Activated CD8-positive, alpha-beta T cell treated with anti-CD3 and anti-CD28 coated beads for 36 hours (primary cell): Measurements from ENCODE around the gene PRDM16. TPM values are rescaled to one million over a fixed set of nuclear protein-coding genes. Genes with fewer than 3 reads are reported as not detected.

ENCODE experiments used
- ATAC-seq: fragments of 200-7000 bp; cut with Tn5 transposase; one replicate; pipeline ENCODE4 v1.10.0; 2021; ENCODE audit warnings: mild to moderate bottlenecking, moderate library complexity
- CTCF ChIA-PET: fragments of 350-600 bp; sonication (Branson Sonifier 250); formaldehyde crosslinking; loops from one replicate; lab custom pipeline; 2021; ENCODE audit warnings: antibody characterized with exemption; lab: Charles Lee
- POLR2A ChIA-PET: fragments of 350-600 bp; sonication (Branson Sonifier 250); formaldehyde crosslinking; loops from one replicate; lab custom pipeline; 2021; ENCODE audit warnings: antibody characterized with exemption; lab: Charles Lee
- DNase-seq: peaks from one replicate; pipeline ENCODE4 v3.0.0-alpha.2; 2020
- H3K27ac Mint-ChIP-seq: one replicate; pipeline ENCODE4 v1.8.0; 2021; ENCODE audit warnings: mild to moderate bottlenecking, mixed read lengths
- H3K27me3 Mint-ChIP-seq: one replicate; pipeline ENCODE4 v1.8.0; 2021; ENCODE audit warnings: mixed read lengths
- H3K36me3 Mint-ChIP-seq: one replicate; pipeline ENCODE4 v1.8.0; 2021; ENCODE audit warnings: low read depth, mixed read lengths
- H3K4me1 Mint-ChIP-seq: one replicate; pipeline ENCODE4 v1.8.0; 2021; ENCODE audit warnings: low read depth, mixed read lengths
- H3K4me3 Mint-ChIP-seq: one replicate; pipeline ENCODE4 v1.8.0; 2021; ENCODE audit warnings: mild to moderate bottlenecking, moderate library complexity, mixed read lengths
- H3K9me3 Mint-ChIP-seq: one replicate; pipeline ENCODE4 v1.8.0; 2021; ENCODE audit warnings: mixed read lengths
- intact Hi-C: fragments of 100-400 bp; cut with micrococcal nuclease; formaldehyde crosslinking; loops from one replicate; pipeline ENCODE4 v1.10.0; 2022
- total RNA-seq, 2 experiments: library from RNA; stranded (reverse); gene quantifications; one replicate each; pipeline ENCODE4 v1.2.3, GENCODE V29; 2021
- TF ChIP-seq, protein P1 (sequence below): fragments of 200-600 bp; IDR thresholded peaks from one replicate; pipeline ENCODE4 v1.8.0; 2022; ENCODE audit warnings: antibody characterized with exemption, mild to moderate bottlenecking

The PRDM16 gene
- total RNA-seq, 2 experiments from 2014 or later: 0.29 to 0.49 TPM

DNA sequence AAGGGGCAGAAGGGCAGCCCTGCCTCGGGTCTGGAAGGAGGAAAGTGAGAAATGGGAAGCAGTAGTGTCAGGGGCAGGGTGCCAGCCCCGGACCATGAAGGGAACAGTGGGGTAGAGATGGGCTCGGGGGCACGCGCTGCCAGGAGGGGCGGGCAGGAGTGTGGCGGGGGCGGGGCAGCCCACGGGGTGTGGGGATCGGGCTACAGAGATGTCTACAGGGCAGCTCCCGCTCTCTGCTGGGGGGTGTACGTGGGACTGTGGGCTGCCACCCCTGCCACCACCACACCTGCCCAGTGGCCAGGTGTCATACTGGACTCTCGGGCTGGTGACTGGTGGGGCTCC lies 392.9 kb downstream of the PRDM16 start:
- CTCF ChIA-PET: interaction anchor here (1.6 to 2.6 kb wide), 2 partner anchors 9 to 29 kb away, joined by 5 to 15 read pairs; no protein-coding TSS in a partner anchor

DNA sequence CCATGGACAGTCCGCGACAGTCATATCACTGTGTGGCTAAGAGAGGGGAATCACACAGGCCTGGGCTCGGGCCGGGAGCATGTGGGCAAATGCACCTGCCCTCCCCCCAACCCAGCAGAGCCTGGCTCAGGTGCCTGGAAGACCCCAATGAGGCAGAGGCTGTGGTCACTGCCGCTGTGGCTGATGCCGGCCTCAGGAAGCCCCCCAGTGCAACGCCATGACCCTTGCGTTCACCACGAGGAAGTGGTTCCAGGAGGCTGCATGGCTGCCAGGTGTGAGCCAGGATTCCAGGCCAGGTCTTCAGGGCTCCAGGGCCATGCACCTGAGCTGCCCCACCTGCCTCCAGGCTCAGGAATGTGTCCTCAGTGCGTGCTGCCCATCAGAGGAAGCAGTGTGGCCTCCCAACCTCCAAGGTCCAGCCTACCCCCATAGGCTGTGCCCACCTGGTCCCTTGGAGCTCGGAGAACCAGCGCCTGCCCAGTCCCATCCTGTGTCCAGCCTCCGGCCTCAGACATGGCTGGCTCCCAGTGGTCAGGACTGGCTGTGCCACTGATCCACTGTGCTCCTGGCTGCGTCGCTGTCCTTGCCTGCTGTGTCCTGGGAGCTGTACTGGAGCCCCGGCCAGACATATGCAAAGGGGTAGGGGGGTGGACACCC lies 393.5 kb downstream of the PRDM16 start:
- ATAC-seq (no peak), DNase-seq (no peak)
- Mint-ChIP-seq H3K27me3 (no peaks in the 10 kb centered on the region), H3K4me3 (no peak overlapping the region), H3K4me1 (no peaks in the 10 kb centered on the region), H3K27ac (no peak overlapping the region), H3K9me3 (no peaks in the 10 kb centered on the region), H3K36me3 (no peaks in the 10 kb centered on the region)
- ChIA-PET CTCF (interaction anchor here (1.6 to 2.6 kb wide), 2 partner anchors 10 to 28 kb away, joined by 5 to 15 read pairs; no protein-coding TSS in a partner anchor), POLR2A (no interaction called here)
- TF ChIP-seq, protein P1, sequence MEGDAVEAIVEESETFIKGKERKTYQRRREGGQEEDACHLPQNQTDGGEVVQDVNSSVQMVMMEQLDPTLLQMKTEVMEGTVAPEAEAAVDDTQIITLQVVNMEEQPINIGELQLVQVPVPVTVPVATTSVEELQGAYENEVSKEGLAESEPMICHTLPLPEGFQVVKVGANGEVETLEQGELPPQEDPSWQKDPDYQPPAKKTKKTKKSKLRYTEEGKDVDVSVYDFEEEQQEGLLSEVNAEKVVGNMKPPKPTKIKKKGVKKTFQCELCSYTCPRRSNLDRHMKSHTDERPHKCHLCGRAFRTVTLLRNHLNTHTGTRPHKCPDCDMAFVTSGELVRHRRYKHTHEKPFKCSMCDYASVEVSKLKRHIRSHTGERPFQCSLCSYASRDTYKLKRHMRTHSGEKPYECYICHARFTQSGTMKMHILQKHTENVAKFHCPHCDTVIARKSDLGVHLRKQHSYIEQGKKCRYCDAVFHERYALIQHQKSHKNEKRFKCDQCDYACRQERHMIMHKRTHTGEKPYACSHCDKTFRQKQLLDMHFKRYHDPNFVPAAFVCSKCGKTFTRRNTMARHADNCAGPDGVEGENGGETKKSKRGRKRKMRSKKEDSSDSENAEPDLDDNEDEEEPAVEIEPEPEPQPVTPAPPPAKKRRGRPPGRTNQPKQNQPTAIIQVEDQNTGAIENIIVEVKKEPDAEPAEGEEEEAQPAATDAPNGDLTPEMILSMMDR: no peak
- intact Hi-C loops: no loop called here

More for the DNA sequence above, 392.9 kb downstream of the PRDM16 start:
- intact Hi-C loops: no loop called here
- POLR2A ChIA-PET: no interaction called here
- no peak for ATAC-seq
- Mint-ChIP-seq H3K27ac (no peak overlapping the region), H3K36me3 (no peaks in the 10 kb centered on the region), H3K4me3 (no peak overlapping the region), H3K9me3 (no peaks in the 10 kb centered on the region), H3K4me1 (no peaks in the 10 kb centered on the region), H3K27me3 (no peaks in the 10 kb centered on the region)
- TF ChIP-seq, protein P1: no peak
- no peak for DNase-seq

DNA sequence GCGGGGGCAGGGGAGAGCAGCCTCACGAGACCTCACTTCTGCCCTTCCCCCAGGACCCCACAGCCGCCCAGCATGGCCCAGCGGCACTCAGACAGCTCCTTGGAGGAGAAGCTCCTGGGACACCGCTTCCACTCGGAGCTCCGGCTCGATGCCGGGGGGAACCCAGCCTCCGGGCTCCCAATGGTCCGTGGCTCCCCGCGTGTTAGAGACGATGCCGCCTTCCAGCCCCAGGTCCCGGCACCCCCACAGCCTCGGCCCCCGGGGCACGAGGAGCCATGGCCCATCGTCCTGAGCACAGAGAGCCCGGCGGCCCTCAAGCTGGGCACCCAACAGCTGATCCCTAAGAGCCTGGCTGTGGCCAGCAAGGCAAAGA lies 394.0 kb downstream of the PRDM16 start:
- no peaks in the 10 kb centered on the region for H3K27me3 Mint-ChIP-seq
- TF ChIP-seq, protein P1: no peak
- H3K36me3 Mint-ChIP-seq: no peaks in the 10 kb centered on the region
- no peak overlapping the region for H3K27ac Mint-ChIP-seq
- DNase-seq (no peak), ATAC-seq (no peak)
- intact Hi-C loops: no loop called here
- no peaks in the 10 kb centered on the region for H3K4me1 Mint-ChIP-seq
- H3K4me3 Mint-ChIP-seq: no peak overlapping the region
- H3K9me3 Mint-ChIP-seq: no peaks in the 10 kb centered on the region
- POLR2A ChIA-PET: no interaction called here
- CTCF ChIA-PET: interaction anchor here (2.6 kb wide), 1 partner anchor 10 kb away, joined by 15 read pairs; no protein-coding TSS in a partner anchor

DNA sequence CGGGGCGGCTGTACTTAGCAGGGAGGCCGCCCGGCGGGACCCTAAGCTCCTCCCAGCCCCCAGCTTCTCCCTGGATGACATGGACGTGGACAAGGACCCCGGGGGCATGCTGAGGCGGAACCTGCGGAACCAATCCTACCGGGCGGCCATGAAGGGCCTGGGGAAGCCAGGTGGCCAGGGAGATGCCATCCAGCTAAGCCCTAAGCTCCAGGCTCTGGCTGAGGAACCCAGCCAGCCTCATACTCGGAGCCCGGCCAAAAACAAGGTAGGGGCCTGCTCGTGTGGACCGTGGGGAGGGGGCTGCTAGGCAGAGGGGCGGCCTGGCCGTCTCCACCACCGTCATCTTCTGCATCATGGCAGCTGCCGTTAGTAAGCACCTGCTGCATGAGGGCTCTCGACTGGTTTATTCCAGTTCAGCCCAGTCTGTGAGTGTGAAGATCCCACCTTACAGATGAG lies 394.4 kb downstream of the PRDM16 start:
- POLR2A ChIA-PET: no interaction called here
- no peaks in the 10 kb centered on the region for H3K4me1 Mint-ChIP-seq
- TF ChIP-seq, protein P1: no peak
- H3K9me3 Mint-ChIP-seq: no peaks in the 10 kb centered on the region
- no peak overlapping the region for H3K27ac Mint-ChIP-seq
- CTCF ChIA-PET: interaction anchor here (2.6 kb wide), 1 partner anchor 10 kb away, joined by 15 read pairs; no protein-coding TSS in a partner anchor
- no peak for DNase-seq
- no peak for ATAC-seq
- no peaks in the 10 kb centered on the region for H3K36me3 Mint-ChIP-seq
- intact Hi-C loops: no loop called here
- H3K27me3 Mint-ChIP-seq: no peaks in the 10 kb centered on the region
- no peak overlapping the region for H3K4me3 Mint-ChIP-seq

DNA sequence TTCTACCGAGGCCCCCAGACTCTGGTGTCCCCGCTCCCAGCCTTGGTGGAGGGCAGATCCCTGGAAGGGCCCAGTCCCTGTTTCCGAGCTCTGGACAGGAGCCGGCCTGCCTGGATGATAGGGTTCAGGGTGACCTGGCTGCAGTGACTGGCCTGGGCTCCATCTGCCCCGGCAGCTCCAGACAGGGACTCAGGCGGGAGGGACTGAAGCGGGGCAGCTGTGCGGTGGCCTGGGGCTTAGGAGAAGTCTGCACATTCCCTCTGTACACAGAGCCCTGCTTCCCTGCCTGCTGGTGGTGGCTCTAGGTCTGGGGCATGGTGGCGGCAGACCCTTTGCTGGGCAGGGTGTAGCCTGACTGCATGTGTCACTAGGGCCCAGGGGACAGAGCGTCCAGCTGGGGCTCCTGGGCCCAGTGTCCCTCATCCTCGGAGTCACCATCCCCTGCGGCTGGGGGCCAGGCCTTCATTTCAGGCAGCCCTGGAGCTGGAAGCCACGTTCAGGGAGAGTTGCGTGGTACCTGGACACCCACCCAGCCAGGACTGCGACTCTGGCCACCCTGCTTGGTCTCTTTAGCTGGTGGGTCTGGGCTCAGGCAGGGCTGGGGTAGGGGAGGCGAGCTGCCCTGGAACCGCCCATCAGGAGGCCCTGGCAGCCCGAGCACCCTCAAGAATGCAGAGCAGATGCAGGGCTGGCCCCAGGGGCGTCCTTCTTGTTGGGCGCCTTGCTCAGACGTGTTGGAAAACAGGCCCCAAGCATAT lies 395.1 kb downstream of the PRDM16 start:
- Mint-ChIP-seq H3K27ac (no peak overlapping the region), H3K36me3 (no peaks in the 10 kb centered on the region), H3K9me3 (no peaks in the 10 kb centered on the region), H3K4me3 (no peak overlapping the region), H3K27me3 (no peaks in the 10 kb centered on the region), H3K4me1 (no peaks in the 10 kb centered on the region)
- CTCF ChIA-PET: interaction anchor here (2.6 kb wide), 1 partner anchor 11 kb away, joined by 15 read pairs; no protein-coding TSS in a partner anchor
- intact Hi-C loops: no loop called here
- POLR2A ChIA-PET: no interaction called here
- ATAC-seq (no peak), DNase-seq (no peak)
- TF ChIP-seq, protein P1: no peak
